ENCODE data around the gene FBXW7. TPM values are rescaled to one million over a fixed set of nuclear protein-coding genes. Genes with fewer than 3 reads are reported as not detected.

The FBXW7 gene
- total and polyA plus RNA-seq, 2 of the 8 experiments (the other 6 are each of a cell fraction or from before 2014, with no cell fraction given): 6.0 to 26.7 TPM

DNA sequence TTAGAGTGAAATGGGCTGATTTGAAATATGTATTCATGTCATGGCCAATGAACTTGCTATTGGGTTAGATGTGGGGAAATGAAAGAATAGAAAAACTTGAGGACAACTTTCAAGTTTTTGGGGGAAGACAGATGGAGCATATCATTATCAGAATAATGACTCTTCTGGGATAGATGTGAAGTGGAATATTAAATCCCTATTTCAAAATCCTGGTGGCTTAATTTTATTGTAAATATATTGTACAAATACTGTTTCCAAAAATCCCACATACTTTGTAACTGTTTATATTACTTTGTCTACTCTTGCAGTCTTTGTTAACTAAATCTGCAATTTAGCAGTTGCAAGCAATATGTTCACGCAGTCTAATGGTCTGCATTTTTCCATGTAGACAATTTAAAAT, 35.9 kb upstream of the FBXW7 start:
- Histone ChIP-seq H2AK5ac (ENCODE audit: low read depth, low read length) (no peak overlapping the region), H3K79me2 (ENCODE audit: control insufficient read depth in 1 of 2, insufficient read depth in 2 of 2, low read length in 2 of 2) (no peaks in the 10 kb centered on the region), H3K18ac (ENCODE audit: extremely low read depth, low read length) (no peak overlapping the region), H3K14ac (ENCODE audit: insufficient read length) (no peak overlapping the region), H3K9me3 (ENCODE audit: insufficient read depth in 2 of 2, low read depth in 1 of 2, low read length in 1 of 2) (no peaks in the 10 kb centered on the region), H2BK12ac (ENCODE audit: low read depth, low read length) (no peak overlapping the region), H3K36me3 (ENCODE audit: control insufficient read depth in 2 of 4, insufficient read depth in 4 of 4, low read length in 3 of 4) (no peaks in the 10 kb centered on the region), H3K4ac (replicated peaks; ENCODE audit: insufficient read length, low read depth, low read length) (no peak overlapping the region), H2AFZ (ENCODE audit: low read length) (no peak overlapping the region), H4K91ac (replicated peaks; ENCODE audit: insufficient read length, low read length) (no peak overlapping the region), H3K4me3 (ENCODE audit: extremely low read depth in 1 of 4, insufficient read depth in 2 of 4, low read depth in 3 of 4, low read length in 4 of 4) (no peak overlapping the region), H3K27ac (ENCODE audit: low read depth, low read length) (no peak overlapping the region), H2BK20ac (ENCODE audit: low read length) (no peak overlapping the region), H3K4me2 (ENCODE audit: insufficient read depth in 1 of 2, low read depth in 2 of 2, low read length in 2 of 2) (no peak overlapping the region), H3K4me1 (replicated peaks in 1 of 4; ENCODE audit: control insufficient read depth in 3 of 4, insufficient read depth in 4 of 4, low read length in 3 of 4) (no peaks in the 10 kb centered on the region), H2BK120ac (replicated peaks; ENCODE audit: low read depth, low read length) (no peak overlapping the region), H3K9ac (replicated peaks in 1 of 4; ENCODE audit: extremely low read depth in 1 of 4, low read depth in 3 of 4, low read length in 3 of 4) (no peak overlapping the region), H3K27me3 (replicated peaks in 1 of 4; ENCODE audit: control insufficient read depth in 3 of 4, extremely low read depth in 1 of 4, insufficient read depth in 3 of 4, low read length in 3 of 4) (no peaks in the 10 kb centered on the region), H2BK15ac (ENCODE audit: low read length) (no peak overlapping the region), H4K8ac (ENCODE audit: extremely low read depth, insufficient read depth, low read length) (no peak overlapping the region), H2BK5ac (ENCODE audit: low read depth, low read length) (no peak overlapping the region), H3K56ac (replicated peaks; ENCODE audit: insufficient read length, low read depth, low read length) (no peak overlapping the region), H3K23ac (ENCODE audit: insufficient read length) (no peak overlapping the region), H4K20me1 (replicated peaks in 1 of 2; ENCODE audit: control insufficient read depth in 1 of 2, insufficient read depth in 2 of 2, low read length in 2 of 2) (no peaks in the 10 kb centered on the region), H3K79me1 (ENCODE audit: low read depth, low read length) (no peaks in the 10 kb centered on the region), H3K23me2 (ENCODE audit: low read depth, low read length) (no peaks in the 10 kb centered on the region), H4K5ac (ENCODE audit: insufficient read length, low read depth, low read length) (no peak overlapping the region)
- 96% methylated on average over 1 of the region's 1 CpG; no CpG with 5 or more reads in 1 of the 2 experiments for WGBS, 2 experiments (ENCODE audit: extremely low coverage in 1 of 2, insufficient coverage in 1 of 2, insufficient read length in 1 of 2, insufficient replicate concordance in 2 of 2, low coverage in 1 of 2, low lambda C conversion rate in 2 of 2, missing lambda C conversion rate in 1 of 2)
- DNase-seq (ENCODE audit: low read depth in 1 of 2, low spot score in 2 of 2): no peak
- FAIRE-seq: no peak
- POLR2A ChIA-PET (ENCODE audit: partially characterized antibody): no interaction called here
- CTCF ChIA-PET (ENCODE audit: partially characterized antibody): interaction anchor here (1.9 kb wide), 1 partner anchor 10 kb away, joined by 6 read pairs; no protein-coding TSS in a partner anchor
- no peak for TF ChIP-seq BACH1 (IDR thresholded peaks at IDR 0.05; ENCODE audit: low read length)
- no peak for TF ChIP-seq GABPA (IDR thresholded peaks at IDR 0.05; ENCODE audit: borderline replicate concordance, insufficient read depth, low read length)
- TF ChIP-seq RXRA (IDR thresholded peaks at IDR 0.05; ENCODE audit: insufficient read depth, low read depth, low read length): no peak
- TF ChIP-seq SUZ12 (IDR thresholded peaks at IDR 0.05; ENCODE audit: low read length): no peak
- TF ChIP-seq, protein P1, sequence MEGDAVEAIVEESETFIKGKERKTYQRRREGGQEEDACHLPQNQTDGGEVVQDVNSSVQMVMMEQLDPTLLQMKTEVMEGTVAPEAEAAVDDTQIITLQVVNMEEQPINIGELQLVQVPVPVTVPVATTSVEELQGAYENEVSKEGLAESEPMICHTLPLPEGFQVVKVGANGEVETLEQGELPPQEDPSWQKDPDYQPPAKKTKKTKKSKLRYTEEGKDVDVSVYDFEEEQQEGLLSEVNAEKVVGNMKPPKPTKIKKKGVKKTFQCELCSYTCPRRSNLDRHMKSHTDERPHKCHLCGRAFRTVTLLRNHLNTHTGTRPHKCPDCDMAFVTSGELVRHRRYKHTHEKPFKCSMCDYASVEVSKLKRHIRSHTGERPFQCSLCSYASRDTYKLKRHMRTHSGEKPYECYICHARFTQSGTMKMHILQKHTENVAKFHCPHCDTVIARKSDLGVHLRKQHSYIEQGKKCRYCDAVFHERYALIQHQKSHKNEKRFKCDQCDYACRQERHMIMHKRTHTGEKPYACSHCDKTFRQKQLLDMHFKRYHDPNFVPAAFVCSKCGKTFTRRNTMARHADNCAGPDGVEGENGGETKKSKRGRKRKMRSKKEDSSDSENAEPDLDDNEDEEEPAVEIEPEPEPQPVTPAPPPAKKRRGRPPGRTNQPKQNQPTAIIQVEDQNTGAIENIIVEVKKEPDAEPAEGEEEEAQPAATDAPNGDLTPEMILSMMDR (IDR thresholded peaks at IDR 0.05; ENCODE audit: control extremely low read depth in 1 of 3, insufficient read depth in 1 of 3, low read depth in 1 of 3, low read length in 3 of 3): no peak
- TF ChIP-seq, protein P2, sequence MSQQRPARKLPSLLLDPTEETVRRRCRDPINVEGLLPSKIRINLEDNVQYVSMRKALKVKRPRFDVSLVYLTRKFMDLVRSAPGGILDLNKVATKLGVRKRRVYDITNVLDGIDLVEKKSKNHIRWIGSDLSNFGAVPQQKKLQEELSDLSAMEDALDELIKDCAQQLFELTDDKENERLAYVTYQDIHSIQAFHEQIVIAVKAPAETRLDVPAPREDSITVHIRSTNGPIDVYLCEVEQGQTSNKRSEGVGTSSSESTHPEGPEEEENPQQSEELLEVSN (IDR thresholded peaks at IDR 0.05): no peak
- no peak for TF ChIP-seq CBX5 (IDR thresholded peaks at IDR 0.05; ENCODE audit: low read depth, low read length)
- no peak for TF ChIP-seq BCL11A (IDR thresholded peaks at IDR 0.05; ENCODE audit: low read depth in 2 of 2, low read length in 2 of 2)
- TF ChIP-seq EGR1 (IDR thresholded peaks at IDR 0.05; ENCODE audit: borderline replicate concordance, low read depth, low read length): no peak
- TF ChIP-seq, protein P3, sequence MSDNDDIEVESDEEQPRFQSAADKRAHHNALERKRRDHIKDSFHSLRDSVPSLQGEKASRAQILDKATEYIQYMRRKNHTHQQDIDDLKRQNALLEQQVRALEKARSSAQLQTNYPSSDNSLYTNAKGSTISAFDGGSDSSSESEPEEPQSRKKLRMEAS (IDR thresholded peaks at IDR 0.05): no peak
- no peak for TF ChIP-seq NANOG (IDR thresholded peaks at IDR 0.05; ENCODE audit: insufficient read depth, low read depth, low read length, poor library complexity, severe bottlenecking)
